MM.1S (cell line): ENCODE data around the gene NHLRC1.

Experiments
- DNase-seq: peaks from one replicate; pipeline ENCODE4 v3.0.0-alpha.2; 2015
- H2AFZ ChIP-seq: fragments of 300-600 bp; sonication (generic); 2 replicates; pipeline ENCODE4 v1.6.0; 2016; ENCODE audit warnings: antibody characterized with exemption, low read length
- H3F3A ChIP-seq: fragments of 300-600 bp; sonication (generic); 2 replicates; pipeline ENCODE4 v1.6.1; 2016; ENCODE audit warnings: mild to moderate bottlenecking, antibody characterized with exemption, low read length, moderate library complexity, mixed read lengths; ENCODE audit not compliant: insufficient read depth
- H3K27ac ChIP-seq: fragments of 300-600 bp; sonication (generic); 2 replicates; pipeline ENCODE4 v1.5.1; 2016; ENCODE audit warnings: mild to moderate bottlenecking, low read length
- H3K27me3 ChIP-seq: fragments of 300-600 bp; sonication (generic); replicated peaks from 2 replicates; pipeline ENCODE4 v1.6.0; 2016; ENCODE audit warnings: low read length; ENCODE audit not compliant: insufficient read depth
- H3K36me3 ChIP-seq: fragments of 300-600 bp; sonication (generic); replicated peaks from 2 replicates; pipeline ENCODE4 v1.6.1; 2016; ENCODE audit warnings: mild to moderate bottlenecking, low read length, mixed read lengths; ENCODE audit not compliant: insufficient read depth
- H3K4me1 ChIP-seq: fragments of 300-600 bp; sonication (generic); 2 replicates; pipeline ENCODE4 v1.6.1; 2016; ENCODE audit warnings: low read length, mixed read lengths
- H3K4me2 ChIP-seq: fragments of 300-600 bp; sonication (generic); 2 replicates; pipeline ENCODE4 v1.6.0; 2016; ENCODE audit warnings: low read depth, low read length
- H3K4me3 ChIP-seq: fragments of 300-600 bp; sonication (generic); 2 replicates; pipeline ENCODE4 v1.5.1; 2016; ENCODE audit warnings: low read length, mixed read lengths
- H3K79me2 ChIP-seq: fragments of 300-600 bp; sonication (generic); 2 replicates; pipeline ENCODE4 v1.6.1; 2016; ENCODE audit warnings: mixed run types, low read length, mixed read lengths
- H3K9ac ChIP-seq: fragments of 300-600 bp; sonication (generic); 2 replicates; pipeline ENCODE4 v1.6.1; 2016; ENCODE audit warnings: low read length, mixed read lengths
- H3K9me2 ChIP-seq: fragments of 300-600 bp; sonication (generic); replicated peaks from 2 replicates; pipeline ENCODE4 v1.6.1; 2016; ENCODE audit warnings: mild to moderate bottlenecking, low read length, mixed read lengths; ENCODE audit not compliant: insufficient read depth
- H3K9me3 ChIP-seq: fragments of 300-600 bp; sonication (generic); replicated peaks from 2 replicates; pipeline ENCODE4 v1.6.1; 2016; ENCODE audit warnings: mild to moderate bottlenecking, low read length, mixed read lengths; ENCODE audit not compliant: insufficient read depth
- H4K20me1 ChIP-seq: fragments of 300-600 bp; sonication (generic); 2 replicates; pipeline ENCODE4 v1.6.1; 2016; ENCODE audit warnings: mild to moderate bottlenecking, low read length, moderate library complexity, mixed read lengths; ENCODE audit not compliant: insufficient read depth
- CTCF ChIP-seq: fragments of 300-600 bp; sonication (generic); IDR thresholded peaks from 2 replicates; pipeline ENCODE4 v1.5.1; 2016; ENCODE audit warnings: antibody characterized with exemption, low read length, mixed read lengths
- EZH2 ChIP-seq: fragments of 300-600 bp; sonication (generic); optimal IDR thresholded peaks from 2 replicates; pipeline ENCODE3; 2017; ENCODE audit warnings: low read depth, mild to moderate bottlenecking, antibody characterized with exemption, low read length, mixed read lengths
- EZH2phosphoT487 ChIP-seq: fragments of 300-600 bp; sonication (generic); IDR thresholded peaks from 2 replicates; pipeline ENCODE4 v1.6.1; 2018; ENCODE audit warnings: antibody characterized with exemption, low read length

NHLRC1 gene

DNA sequence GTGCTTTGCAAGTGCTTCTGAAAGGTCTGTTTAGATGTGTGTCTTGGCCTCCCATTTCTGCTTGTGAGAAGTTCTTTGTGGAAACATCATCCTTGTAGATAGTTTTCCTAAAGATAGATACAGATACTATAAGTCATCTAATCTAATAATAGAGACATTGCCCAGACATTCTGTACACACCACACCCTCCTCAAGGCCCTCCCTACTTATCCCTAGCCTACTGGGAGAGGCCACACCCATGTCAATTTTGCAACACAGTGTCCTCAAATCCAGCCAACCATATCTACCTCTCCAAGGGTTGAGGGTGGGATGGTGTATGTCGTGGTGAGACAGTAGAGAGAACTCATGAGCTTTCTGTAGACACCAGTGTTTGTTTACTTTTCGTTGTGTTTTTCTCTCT lies 39.0 kb upstream of the NHLRC1 start:
- Histone ChIP-seq H3K79me2 (no peaks in the 10 kb centered on the region), H3K9me3 (no peaks in the 10 kb centered on the region), H3K9me2 (no peaks in the 10 kb centered on the region), H3K4me3 (no peak overlapping the region), H3K27ac (no peak overlapping the region), H3K36me3 (no peaks in the 10 kb centered on the region), H3K4me1 (no peaks in the 10 kb centered on the region), H3K27me3 (no peaks in the 10 kb centered on the region), H3K4me2 (no peak overlapping the region), H4K20me1 (no peaks in the 10 kb centered on the region), H3K9ac (no peak overlapping the region), H2AFZ (no peak overlapping the region), H3F3A (peaks cover under 1% of the 10 kb centered on the region; the same call in 1 of the 2 replicates)
- DNase-seq: no peak
- TF ChIP-seq CTCF (no peak), EZH2 (no peak), EZH2phosphoT487 (no peak)

DNA sequence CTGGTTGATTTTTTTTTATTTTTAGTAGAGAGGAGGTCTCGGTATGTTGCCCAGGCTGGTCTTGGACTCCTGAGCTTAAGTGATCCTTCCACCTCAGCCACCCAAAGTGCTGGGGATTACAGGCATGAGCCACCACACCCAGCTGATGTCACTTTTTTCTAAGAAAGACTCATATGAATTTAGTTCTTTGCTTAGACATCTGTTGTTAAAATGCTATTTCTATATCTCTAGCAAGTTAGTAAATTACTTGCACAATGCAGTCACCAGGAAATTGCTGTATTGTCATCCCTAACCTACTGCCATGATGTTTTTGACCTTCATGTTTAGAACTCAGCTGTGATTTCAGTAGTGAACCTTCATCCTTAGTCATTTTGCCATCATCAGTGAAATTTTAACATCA lies 38.4 kb upstream of the NHLRC1 start:
- Histone ChIP-seq H3K79me2 (no peaks in the 10 kb centered on the region), H3K9me3 (no peaks in the 10 kb centered on the region), H3K9me2 (no peaks in the 10 kb centered on the region), H3K36me3 (no peaks in the 10 kb centered on the region), H3K4me2 (no peak overlapping the region), H2AFZ (no peak overlapping the region), H3F3A (peaks cover 6% of the 10 kb centered on the region; the same call in 1 of the 2 replicates), H3K9ac (no peak overlapping the region), H3K27ac (no peak overlapping the region), H3K4me3 (no peak overlapping the region), H3K4me1 (no peaks in the 10 kb centered on the region), H4K20me1 (no peaks in the 10 kb centered on the region), H3K27me3 (no peaks in the 10 kb centered on the region)
- DNase-seq: no peak
- no peak for TF ChIP-seq EZH2phosphoT487

GRCh38 chr6:18155864-18156421 lies 33.5 kb upstream of the NHLRC1 start:
- no peaks in the 10 kb centered on the region for H3K4me1 ChIP-seq
- no peaks in the 10 kb centered on the region for H3K27me3 ChIP-seq
- peak overlapping the region; percentile 76 for H2AFZ ChIP-seq
- H3K4me2 ChIP-seq: peak overlapping the region; percentile 70
- peak; percentile 76 for DNase-seq
- no peaks in the 10 kb centered on the region for H3K9me2 ChIP-seq
- no peaks in the 10 kb centered on the region for H3K36me3 ChIP-seq
- H3K9me3 ChIP-seq: no peaks in the 10 kb centered on the region
- peaks cover 11% of the 10 kb centered on the region; the same call in 1 of the 2 replicates for H3F3A ChIP-seq
- peak overlapping the region; percentile 95 for H3K4me3 ChIP-seq
- H3K9ac ChIP-seq: peak overlapping the region; percentile 75; the same call in 1 of the 2 replicates
- H4K20me1 ChIP-seq: no peaks in the 10 kb centered on the region
- no peaks in the 10 kb centered on the region for H3K79me2 ChIP-seq
- TF ChIP-seq CTCF (peak; percentile 44), EZH2 (no peak)
- H3K27ac ChIP-seq: peak overlapping the region; percentile 66; the same call in 1 of the 2 replicates

- H4K20me1 ChIP-seq: no peaks in the 10 kb centered on the region
- H3F3A ChIP-seq: peaks cover 11% of the 10 kb centered on the region; the same call in 1 of the 2 replicates
- H3K79me2 ChIP-seq: no peaks in the 10 kb centered on the region
- peak within 1 kb of the TSS; percentile 98 for H2AFZ ChIP-seq
- H3K27me3 ChIP-seq: no peaks in the 10 kb centered on the region
- H3K4me3 ChIP-seq: peak within 1 kb of the TSS; percentile 95
- TF ChIP-seq CTCF: no peak
- no peak for TF ChIP-seq EZH2phosphoT487
- TF ChIP-seq EZH2: no peak
- peak within 1 kb of the TSS; percentile 77 for H3K9ac ChIP-seq
- peak within 1 kb of the TSS; percentile 66; the same call in 1 of the 2 replicates for H3K27ac ChIP-seq
- no peaks in the 10 kb centered on the region for H3K9me2 ChIP-seq
- DNase-seq: peak; percentile 94
- no peaks in the 10 kb centered on the region for H3K4me1 ChIP-seq
- H3K36me3 ChIP-seq: no peaks in the 10 kb centered on the region
- no peaks in the 10 kb centered on the region for H3K9me3 ChIP-seq
- peak within 1 kb of the TSS; percentile 70 for H3K4me2 ChIP-seq
Observed at GRCh38 chr6:18155150-18155863, 32.8 kb upstream of the NHLRC1 start, which contains the start of gene KDM1B. KDM1B (plus strand) TSS chr6:18155422; CDS start chr6:18159896, 4,474 bp downstream.
